Measurements from ENCODE around the gene G0S2.

DNA sequence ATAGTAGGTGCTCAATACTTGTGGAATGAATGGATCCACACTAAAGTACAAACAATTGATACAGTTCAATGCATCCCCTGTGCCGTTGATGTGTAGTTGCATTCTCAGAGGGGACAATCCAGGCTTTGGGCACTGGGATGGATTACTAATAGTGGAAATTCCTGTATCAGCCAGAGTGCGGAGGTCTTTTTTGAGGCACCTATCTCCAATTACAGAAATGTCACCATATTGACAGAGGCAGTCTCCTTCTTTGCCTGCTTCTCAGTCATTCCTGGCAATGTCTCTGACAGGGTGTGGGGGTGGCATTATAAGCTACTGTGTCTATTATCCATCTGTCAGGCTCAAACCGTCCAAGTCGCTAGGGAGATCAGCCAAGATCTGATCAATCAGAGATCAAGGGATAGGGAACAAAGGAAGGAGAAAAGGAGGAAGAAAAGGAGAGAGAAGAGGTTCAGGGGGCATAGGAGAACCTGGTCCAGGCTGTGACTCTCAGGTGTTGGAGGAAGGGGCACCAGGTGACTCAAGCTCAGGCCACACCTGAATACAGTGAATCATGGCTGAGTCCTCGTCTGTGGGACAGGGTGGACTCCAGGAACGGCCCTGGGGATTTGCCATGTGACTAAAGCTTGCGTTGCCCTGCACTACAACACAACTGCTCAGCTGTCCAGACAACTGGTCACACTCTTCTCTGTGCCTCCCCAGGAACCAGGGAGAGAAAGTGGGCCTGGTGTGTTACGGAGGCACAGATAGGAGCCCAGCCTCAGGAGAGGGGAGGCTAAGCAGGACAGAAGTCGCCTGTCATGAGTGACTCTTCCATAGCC lies 19.6 kb upstream of the G0S2 start:
- TF ChIP-seq SP1 (IDR thresholded peaks at IDR 0.05), result no peak
- TF ChIP-seq, protein P1, sequence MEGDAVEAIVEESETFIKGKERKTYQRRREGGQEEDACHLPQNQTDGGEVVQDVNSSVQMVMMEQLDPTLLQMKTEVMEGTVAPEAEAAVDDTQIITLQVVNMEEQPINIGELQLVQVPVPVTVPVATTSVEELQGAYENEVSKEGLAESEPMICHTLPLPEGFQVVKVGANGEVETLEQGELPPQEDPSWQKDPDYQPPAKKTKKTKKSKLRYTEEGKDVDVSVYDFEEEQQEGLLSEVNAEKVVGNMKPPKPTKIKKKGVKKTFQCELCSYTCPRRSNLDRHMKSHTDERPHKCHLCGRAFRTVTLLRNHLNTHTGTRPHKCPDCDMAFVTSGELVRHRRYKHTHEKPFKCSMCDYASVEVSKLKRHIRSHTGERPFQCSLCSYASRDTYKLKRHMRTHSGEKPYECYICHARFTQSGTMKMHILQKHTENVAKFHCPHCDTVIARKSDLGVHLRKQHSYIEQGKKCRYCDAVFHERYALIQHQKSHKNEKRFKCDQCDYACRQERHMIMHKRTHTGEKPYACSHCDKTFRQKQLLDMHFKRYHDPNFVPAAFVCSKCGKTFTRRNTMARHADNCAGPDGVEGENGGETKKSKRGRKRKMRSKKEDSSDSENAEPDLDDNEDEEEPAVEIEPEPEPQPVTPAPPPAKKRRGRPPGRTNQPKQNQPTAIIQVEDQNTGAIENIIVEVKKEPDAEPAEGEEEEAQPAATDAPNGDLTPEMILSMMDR (IDR thresholded peaks at IDR 0.05; ENCODE audit: low read depth, low read length, missing input control), result no peak
